ENCODE measurements around the gene RSPH1. TPM values are rescaled to one million over a fixed set of nuclear protein-coding genes. Genes with fewer than 3 reads are reported as not detected.

The RSPH1 gene
- total and polyA plus RNA-seq, 2 of the 4 experiments (the other 2 are of a cell fraction), result not detected

- ATAC-seq (ENCODE audit: low read depth), result no peak
- Histone ChIP-seq H3K4me1 (ENCODE audit: control insufficient read depth, insufficient read depth, low read length) (no peaks in the 10 kb centered on the region), H4K8ac (ENCODE audit: low read depth in 2 of 2, low read length in 2 of 2) (no peak overlapping the region), H4K5ac (ENCODE audit: low read depth, low read length) (no peak overlapping the region), H2BK5ac (ENCODE audit: low read depth, low read length, poor library complexity, severe bottlenecking) (no peak overlapping the region), H2BK15ac (ENCODE audit: low read depth, low read length) (no peak overlapping the region), H2AK5ac (ENCODE audit: low read depth, low read length) (no peak overlapping the region), H3K4ac (ENCODE audit: low read depth, low read length) (no peak overlapping the region), H3K23ac (ENCODE audit: low read depth, low read length) (no peak overlapping the region), H3K27ac (ENCODE audit: insufficient read depth, low read length) (no peak overlapping the region), H3K9me3 (ENCODE audit: control insufficient read depth, insufficient read depth, low read length) (no peaks in the 10 kb centered on the region; the same call in none of the 2 replicates), H2BK120ac (ENCODE audit: low read depth, low read length) (no peak overlapping the region), H3K9ac (ENCODE audit: low read depth, low read length) (no peak overlapping the region), H3K9me1 (ENCODE audit: insufficient read depth, low read length) (no peaks in the 10 kb centered on the region), H2BK20ac (ENCODE audit: low read depth, low read length) (no peak overlapping the region), H2AFZ (replicated peaks; ENCODE audit: low read length, poor library complexity) (no peak overlapping the region), H3K4me2 (ENCODE audit: low read depth, low read length) (no peak overlapping the region), H3K4me3 (ENCODE audit: insufficient read depth, low read depth, low read length) (no peak overlapping the region), H3K56ac (ENCODE audit: extremely low read depth, insufficient read depth, low read length) (no peak overlapping the region), H3K79me1 (ENCODE audit: low read depth in 1 of 2, low read length in 2 of 2) (no peaks in the 10 kb centered on the region), H2AK9ac (replicated peaks; ENCODE audit: low read depth, low read length, poor library complexity) (no peak overlapping the region), H3K18ac (ENCODE audit: low read depth, low read length) (no peak overlapping the region), H3K14ac (replicated peaks; ENCODE audit: low read depth, low read length) (no peak overlapping the region), H4K91ac (ENCODE audit: insufficient read depth, low read depth, low read length) (no peak overlapping the region), H3K36me3 (ENCODE audit: control insufficient read depth, insufficient read depth, low read length) (no peaks in the 10 kb centered on the region), H3K27me3 (ENCODE audit: control insufficient read depth, insufficient read depth, low read length) (no peaks in the 10 kb centered on the region; the same call in 1 of the 2 replicates), H4K20me1 (ENCODE audit: insufficient read depth, low read length) (no peaks in the 10 kb centered on the region)
- POLR2A ChIA-PET (ENCODE audit: unreplicated experiment), result no interaction called here
- in situ Hi-C loops (cut with MboI; ENCODE audit: low sequenced_read_pairs) (no loop called here), dilution Hi-C loops (cut with HindIII; ENCODE audit: low sequenced_read_pairs, unreplicated experiment) (no loop called here), intact Hi-C loops (cut with micrococcal nuclease) (no loop called here)
- no peak for TF ChIP-seq USF2 (IDR thresholded peaks at IDR 0.05; ENCODE audit: low read depth, low read length)
- no peak for TF ChIP-seq MAFK (IDR thresholded peaks at IDR 0.05; ENCODE audit: low read depth, low read length)
- TF ChIP-seq RAD21 (IDR thresholded peaks at IDR 0.05; ENCODE audit: low read length), result no peak
- no peak for TF ChIP-seq RFX5 (IDR thresholded peaks at IDR 0.05; ENCODE audit: low read depth, low read length)
- TF ChIP-seq MXI1 (IDR thresholded peaks at IDR 0.05; ENCODE audit: borderline replicate concordance, low read depth, low read length), result no peak
- no peak for TF ChIP-seq CHD1 (IDR thresholded peaks at IDR 0.05; ENCODE audit: low read depth, low read length)
- TF ChIP-seq CTCF (conservative IDR thresholded peaks at IDR 0.05; ENCODE audit: low read depth, low read length), result no peak
- TF ChIP-seq POLR2A (IDR thresholded peaks at IDR 0.05; ENCODE audit: low read depth, low read length), result no peak
- TF ChIP-seq CEBPB (IDR thresholded peaks at IDR 0.05; ENCODE audit: low read depth, low read length), result no peak
- no peak for TF ChIP-seq ELK1 (IDR thresholded peaks at IDR 0.05; ENCODE audit: borderline replicate concordance, low read depth, low read length)
- TF ChIP-seq RCOR1 (IDR thresholded peaks at IDR 0.05; ENCODE audit: insufficient replicate concordance, low read length), result no peak
- no peak for TF ChIP-seq BHLHE40 (IDR thresholded peaks at IDR 0.05; ENCODE audit: low read depth, low read length)
- TF ChIP-seq SMC3 (IDR thresholded peaks at IDR 0.05; ENCODE audit: low read depth, low read length), result no peak
- TF ChIP-seq FOS (IDR thresholded peaks at IDR 0.05; ENCODE audit: low read depth, low read length), result no peak
- TF ChIP-seq NFE2L2 (IDR thresholded peaks at IDR 0.05; ENCODE audit: low read depth, low read length), result no peak
- no peak for TF ChIP-seq MAZ (IDR thresholded peaks at IDR 0.05; ENCODE audit: borderline replicate concordance, low read depth, low read length)
- CTCF ChIA-PET, result no interaction called here
- no TSS peak for BruUV-seq (replicated peaks)
- no peak for DNase-seq
- 40% methylated on average over 1 of the region's 4 CpGs; no CpG with 5 or more reads in 1 of the 2 experiments for WGBS, 2 experiments (ENCODE audit: extremely low coverage in 2 of 2, insufficient read length in 1 of 2)
These were observed 60.6 kb downstream of the RSPH1 start for GRCh38 chr21:42435401-42435800.

All from IMR-90 (cell line).